Measurements from ENCODE around the gene B3GNT4. TPM values are rescaled to one million over a fixed set of nuclear protein-coding genes. Genes with fewer than 3 reads are reported as not detected.

The B3GNT4 gene
- total RNA-seq, 1 experiment from 2014 or later: 2.8 TPM

GRCh38 chr12:122204167-122205052 lies 901 bp downstream of the B3GNT4 start:
- H2AFZ ChIP-seq: no peak overlapping the region

GRCh38 chr12:122205053-122205925 lies 1.8 kb downstream of the B3GNT4 start:
- CTCF ChIA-PET: no interaction called here
- Histone ChIP-seq H3K27me3 (ENCODE audit: insufficient read depth, low read depth) (no peaks in the 10 kb centered on the region), H4K20me1 (ENCODE audit: insufficient read depth) (no peaks in the 10 kb centered on the region), H3F3A (ENCODE audit: insufficient read depth, low read depth) (peaks cover 29% of the 10 kb centered on the region; the same call in 1 of the 2 replicates), H3K4me1 (replicated peaks; ENCODE audit: insufficient read depth) (peaks cover 6% of the 10 kb centered on the region; the same call in 1 of the 2 replicates), H3K27ac (no peak overlapping the region), H3K79me2 (ENCODE audit: low read depth) (no peaks in the 10 kb centered on the region), H3K4me2 (no peak overlapping the region), H3K4me3 (no peak overlapping the region), H2AFZ (no peak overlapping the region), H3K9me3 (ENCODE audit: insufficient read depth, low read depth) (no peaks in the 10 kb centered on the region), H3K36me3 (ENCODE audit: low read depth) (no peaks in the 10 kb centered on the region), H3K9me2 (ENCODE audit: insufficient read depth) (no peaks in the 10 kb centered on the region)
- intact Hi-C loops (cut with micrococcal nuclease; ENCODE audit: unreplicated experiment): no loop called here
- TF ChIP-seq EZH2 (IDR thresholded peaks at IDR 0.05; ENCODE audit: low read depth): no peak
- TF ChIP-seq, protein P1, sequence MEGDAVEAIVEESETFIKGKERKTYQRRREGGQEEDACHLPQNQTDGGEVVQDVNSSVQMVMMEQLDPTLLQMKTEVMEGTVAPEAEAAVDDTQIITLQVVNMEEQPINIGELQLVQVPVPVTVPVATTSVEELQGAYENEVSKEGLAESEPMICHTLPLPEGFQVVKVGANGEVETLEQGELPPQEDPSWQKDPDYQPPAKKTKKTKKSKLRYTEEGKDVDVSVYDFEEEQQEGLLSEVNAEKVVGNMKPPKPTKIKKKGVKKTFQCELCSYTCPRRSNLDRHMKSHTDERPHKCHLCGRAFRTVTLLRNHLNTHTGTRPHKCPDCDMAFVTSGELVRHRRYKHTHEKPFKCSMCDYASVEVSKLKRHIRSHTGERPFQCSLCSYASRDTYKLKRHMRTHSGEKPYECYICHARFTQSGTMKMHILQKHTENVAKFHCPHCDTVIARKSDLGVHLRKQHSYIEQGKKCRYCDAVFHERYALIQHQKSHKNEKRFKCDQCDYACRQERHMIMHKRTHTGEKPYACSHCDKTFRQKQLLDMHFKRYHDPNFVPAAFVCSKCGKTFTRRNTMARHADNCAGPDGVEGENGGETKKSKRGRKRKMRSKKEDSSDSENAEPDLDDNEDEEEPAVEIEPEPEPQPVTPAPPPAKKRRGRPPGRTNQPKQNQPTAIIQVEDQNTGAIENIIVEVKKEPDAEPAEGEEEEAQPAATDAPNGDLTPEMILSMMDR (conservative IDR thresholded peaks at IDR 0.05): no peak
- no peak for DNase-seq
- POLR2A ChIA-PET (ENCODE audit: unreplicated experiment): no interaction called here
- BruUV-seq (replicated peaks): TSS peak; percentile 10

More at GRCh38 chr12:122204167-122205052, 901 bp downstream of the B3GNT4 start:
- H3K79me2 ChIP-seq (ENCODE audit: low read depth): no peaks in the 10 kb centered on the region
- no peaks in the 10 kb centered on the region for H3K9me3 ChIP-seq (ENCODE audit: insufficient read depth, low read depth)
- peaks cover 6% of the 10 kb centered on the region; the same call in 1 of the 2 replicates for H3K4me1 ChIP-seq (replicated peaks; ENCODE audit: insufficient read depth)
- CTCF ChIA-PET: no interaction called here
- no peaks in the 10 kb centered on the region for H3K36me3 ChIP-seq (ENCODE audit: low read depth)
- BruUV-seq (replicated peaks): no TSS peak
- DNase-seq: no peak
- POLR2A ChIA-PET (ENCODE audit: unreplicated experiment): interaction anchor here (0.6 kb wide), 1 partner anchor 132 kb away, joined by 5 read pairs; no protein-coding TSS in a partner anchor
- no peak for TF ChIP-seq EZH2 (IDR thresholded peaks at IDR 0.05; ENCODE audit: low read depth)
- TF ChIP-seq, protein P1 (conservative IDR thresholded peaks at IDR 0.05): no peak
- no peaks in the 10 kb centered on the region for H4K20me1 ChIP-seq (ENCODE audit: insufficient read depth)
- H3F3A ChIP-seq (ENCODE audit: insufficient read depth, low read depth): peaks cover 29% of the 10 kb centered on the region; the same call in 1 of the 2 replicates
- no peaks in the 10 kb centered on the region for H3K9me2 ChIP-seq (ENCODE audit: insufficient read depth)
- peak overlapping the region; percentile 57; the same call in 1 of the 2 replicates for H3K4me3 ChIP-seq
- H3K27me3 ChIP-seq (ENCODE audit: insufficient read depth, low read depth): no peaks in the 10 kb centered on the region
- intact Hi-C loops (cut with micrococcal nuclease; ENCODE audit: unreplicated experiment): no loop called here
- no peak overlapping the region for H3K27ac ChIP-seq
- H3K4me2 ChIP-seq: peak overlapping the region; percentile 85

DNA sequence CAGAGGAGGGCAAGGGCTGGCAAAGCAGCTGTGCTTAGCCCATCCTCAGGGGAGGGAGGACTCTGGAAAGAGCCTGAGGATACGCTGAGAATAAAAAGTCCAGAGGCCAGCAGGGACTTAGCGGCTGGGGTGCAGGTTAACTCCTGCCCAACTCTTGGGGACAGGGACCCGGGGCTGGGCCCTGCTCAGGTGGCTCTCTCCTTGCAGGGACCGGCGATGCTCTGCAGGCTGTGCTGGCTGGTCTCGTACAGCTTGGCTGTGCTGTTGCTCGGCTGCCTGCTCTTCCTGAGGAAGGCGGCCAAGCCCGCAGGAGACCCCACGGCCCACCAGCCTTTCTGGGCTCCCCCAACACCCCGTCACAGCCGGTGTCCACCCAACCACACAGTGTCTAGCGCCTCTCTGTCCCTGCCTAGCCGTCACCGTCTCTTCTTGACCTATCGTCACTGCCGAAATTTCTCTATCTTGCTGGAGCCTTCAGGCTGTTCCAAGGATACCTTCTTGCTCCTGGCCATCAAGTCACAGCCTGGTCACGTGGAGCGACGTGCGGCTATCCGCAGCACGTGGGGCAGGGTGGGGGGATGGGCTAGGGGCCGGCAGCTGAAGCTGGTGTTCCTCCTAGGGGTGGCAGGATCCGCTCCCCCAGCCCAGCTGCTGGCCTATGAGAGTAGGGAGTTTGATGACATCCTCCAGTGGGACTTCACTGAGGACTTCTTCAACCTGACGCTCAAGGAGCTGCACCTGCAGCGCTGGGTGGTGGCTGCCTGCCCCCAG lies 2.8 kb downstream of the B3GNT4 start:
- Histone ChIP-seq H3K4me2 (no peak overlapping the region), H3K36me3 (ENCODE audit: low read depth) (0 out of 2 replicates have a peak, but pooled peaks cover 2% of the 10 kb centered on the region), H3F3A (ENCODE audit: insufficient read depth, low read depth) (peaks cover 29% of the 10 kb centered on the region; the same call in 1 of the 2 replicates), H2AFZ (no peak overlapping the region), H3K9me2 (ENCODE audit: insufficient read depth) (no peaks in the 10 kb centered on the region), H3K27me3 (ENCODE audit: insufficient read depth, low read depth) (no peaks in the 10 kb centered on the region), H3K4me3 (no peak overlapping the region), H4K20me1 (ENCODE audit: insufficient read depth) (no peaks in the 10 kb centered on the region), H3K27ac (no peak overlapping the region), H3K9me3 (ENCODE audit: insufficient read depth, low read depth) (no peaks in the 10 kb centered on the region), H3K4me1 (replicated peaks; ENCODE audit: insufficient read depth) (peaks cover 6% of the 10 kb centered on the region; the same call in 1 of the 2 replicates), H3K79me2 (ENCODE audit: low read depth) (no peaks in the 10 kb centered on the region)
- no TSS peak for BruUV-seq (replicated peaks)
- no peak for DNase-seq
- CTCF ChIA-PET: no interaction called here
- POLR2A ChIA-PET (ENCODE audit: unreplicated experiment): no interaction called here
- TF ChIP-seq, protein P1 (conservative IDR thresholded peaks at IDR 0.05): no peak
- no peak for TF ChIP-seq EZH2 (IDR thresholded peaks at IDR 0.05; ENCODE audit: low read depth)
- intact Hi-C loops (cut with micrococcal nuclease; ENCODE audit: unreplicated experiment): no loop called here
